Muscle layer of duodenum (tissue), 2 donors: ENCODE results near the gene HOXC5.
A peak's percentile ranks its signal among the peaks of the same experiment; 100 is the strongest.

Experiments
- H3K27ac ChIP-seq: one replicate; pipeline ENCODE4 v1.7.0; 2013; ENCODE audit warnings: mild to moderate bottlenecking, low read length
- H3K27me3 ChIP-seq: one replicate; pipeline ENCODE4 v1.7.0; 2013; ENCODE audit warnings: low read depth, mild to moderate bottlenecking, control low read depth, low read length
- H3K36me3 ChIP-seq, 2 donors: one replicate each; pipeline ENCODE4 v1.7.0; 2013; ENCODE audit warnings: low read length in 2 of 2, control low read depth in 1 of 2, mild to moderate bottlenecking in 1 of 2; ENCODE audit not compliant: insufficient read depth in 2 of 2, control insufficient read depth in 1 of 2
- H3K4me1 ChIP-seq, 2 donors: one replicate each; pipeline ENCODE4 v1.7.0; 2013; ENCODE audit warnings: low read length in 2 of 2, mild to moderate bottlenecking in 2 of 2, control low read depth in 1 of 2, moderate library complexity in 1 of 2; ENCODE audit not compliant: insufficient read depth in 2 of 2, control insufficient read depth in 1 of 2
- H3K4me3 ChIP-seq, 2 donors: one replicate each; pipeline ENCODE4 v1.7.0; 2013; ENCODE audit warnings: low read length in 2 of 2, low read depth in 1 of 2, mild to moderate bottlenecking in 1 of 2
- H3K9me3 ChIP-seq, 2 donors: one replicate each; pipeline ENCODE4 v1.7.0; 2013; ENCODE audit warnings: low read length in 2 of 2, control low read depth in 1 of 2, mild to moderate bottlenecking in 1 of 2; ENCODE audit not compliant: control insufficient read depth in 1 of 2
- donor health status: healthy.

Gene HOXC5

DNA sequence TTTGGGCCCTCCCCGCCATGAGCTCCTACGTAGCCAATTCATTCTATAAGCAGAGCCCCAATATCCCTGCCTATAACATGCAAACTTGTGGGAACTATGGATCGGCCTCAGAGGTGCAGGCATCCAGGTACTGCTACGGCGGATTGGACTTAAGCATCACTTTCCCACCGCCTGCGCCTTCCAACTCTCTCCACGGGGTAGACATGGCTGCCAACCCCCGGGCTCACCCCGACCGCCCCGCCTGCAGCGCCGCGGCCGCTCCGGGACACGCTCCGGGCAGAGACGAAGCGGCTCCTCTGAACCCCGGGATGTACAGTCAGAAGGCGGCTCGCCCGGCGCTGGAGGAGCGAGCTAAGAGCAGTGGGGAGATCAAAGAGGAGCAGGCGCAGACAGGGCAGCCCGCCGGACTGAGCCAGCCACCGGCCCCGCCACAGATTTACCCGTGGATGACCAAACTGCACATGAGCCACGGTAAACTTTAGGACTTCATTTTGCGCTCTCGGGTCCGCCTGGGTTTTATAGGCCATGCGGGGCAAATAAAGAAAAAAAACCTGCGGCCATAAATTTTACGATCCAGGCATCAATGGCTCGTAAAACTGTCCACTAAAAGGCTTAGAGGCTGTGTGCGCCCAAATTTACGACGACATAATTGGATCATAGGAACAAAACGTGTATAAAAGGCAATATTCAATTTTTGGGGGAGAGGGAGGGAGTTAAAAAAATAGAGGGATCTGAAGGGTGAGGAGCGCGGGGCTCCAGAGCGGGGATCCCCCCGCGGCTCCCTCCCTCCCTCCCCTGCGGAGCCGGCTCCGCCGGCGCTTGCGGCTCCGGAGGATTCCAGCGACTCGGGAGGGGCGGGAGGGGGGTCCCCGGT, 493 bp downstream of the HOXC5 start:
- Histone ChIP-seq H3K27me3 (peaks cover 49% of the 10 kb centered on the region), H3K27ac (peak overlapping the region; percentile 39), H3K9me3 (no peaks in the 10 kb centered on the region), H3K4me1 (peaks cover 3 to 8% of the 10 kb centered on the region in 2 donors), H3K36me3 (no peaks in the 10 kb centered on the region), H3K4me3 (peak overlapping the region; percentile 62 to 70)

DNA sequence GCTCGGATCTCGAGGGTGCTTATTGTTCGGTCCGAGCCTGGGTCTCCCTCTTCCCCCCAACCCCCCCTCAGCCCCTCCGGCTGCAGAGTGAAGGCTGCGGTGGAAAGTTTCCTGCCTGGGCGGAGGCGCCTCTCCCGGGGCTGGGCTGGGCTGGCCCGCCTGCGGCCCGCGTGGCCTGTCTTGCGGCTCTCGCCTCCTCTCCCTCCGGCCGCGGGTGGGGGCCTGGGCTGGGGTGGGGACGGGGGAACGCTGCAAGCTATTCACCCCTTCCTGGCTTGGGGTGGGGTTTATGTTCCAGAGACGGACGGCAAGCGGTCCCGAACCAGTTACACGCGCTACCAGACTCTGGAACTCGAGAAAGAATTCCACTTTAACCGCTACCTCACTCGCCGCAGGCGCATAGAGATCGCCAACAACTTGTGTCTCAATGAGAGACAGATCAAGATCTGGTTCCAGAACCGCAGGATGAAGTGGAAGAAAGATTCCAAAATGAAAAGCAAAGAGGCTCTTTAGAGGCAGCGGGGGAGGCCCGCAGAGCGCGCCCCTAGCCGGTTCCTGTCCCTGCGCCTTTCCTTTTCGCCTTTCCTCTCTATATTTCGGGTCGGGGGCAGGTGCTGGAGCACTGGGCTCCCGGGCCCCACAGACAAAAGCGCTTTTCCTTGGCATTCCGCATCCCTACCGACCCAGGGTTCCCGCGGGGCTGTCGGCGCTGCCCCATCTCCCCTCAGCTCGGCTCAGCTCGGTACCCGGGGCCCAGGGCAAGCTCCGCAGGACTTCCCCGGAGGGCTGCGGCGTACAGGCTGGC, 1.3 kb downstream of the HOXC5 start:
- Histone ChIP-seq H3K27me3 (peaks cover 49% of the 10 kb centered on the region), H3K9me3 (no peaks in the 10 kb centered on the region), H3K4me1 (peaks cover 0 to 12% of the 10 kb centered on the region in 2 donors), H3K4me3 (peak overlapping the region; percentile 62 to 70), H3K36me3 (no peaks in the 10 kb centered on the region), H3K27ac (peak overlapping the region; percentile 39)

DNA sequence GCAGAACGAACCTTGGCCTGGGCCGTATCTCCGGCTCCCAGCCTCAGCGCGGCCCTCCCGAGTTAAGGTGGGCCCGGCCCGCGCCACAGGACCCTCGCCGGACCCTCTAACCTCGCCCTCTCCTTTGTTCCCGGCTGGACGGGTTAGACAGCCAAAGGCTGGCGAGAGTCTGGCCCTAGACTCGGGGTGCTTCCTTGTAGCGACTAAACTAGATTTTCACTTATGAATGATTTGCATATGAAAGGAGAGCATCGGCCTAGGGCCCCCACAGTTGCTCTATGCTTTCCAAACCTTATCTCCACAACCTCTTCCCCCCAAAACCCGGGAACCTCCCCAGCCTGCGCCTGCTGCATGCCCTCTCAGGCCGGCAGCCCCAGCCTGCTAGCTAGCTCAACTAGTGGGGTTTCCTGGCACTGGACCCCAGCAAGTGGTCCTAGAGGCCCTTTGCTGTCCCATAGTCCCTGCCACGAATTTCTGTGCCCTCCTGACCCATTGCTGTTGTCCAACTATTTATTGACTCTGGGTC, 2.0 kb downstream of the HOXC5 start:
- Histone ChIP-seq H3K27ac (no peak overlapping the region), H3K27me3 (peaks cover 51% of the 10 kb centered on the region), H3K36me3 (no peaks in the 10 kb centered on the region), H3K4me1 (peaks cover 0 to 12% of the 10 kb centered on the region in 2 donors), H3K9me3 (no peaks in the 10 kb centered on the region), H3K4me3 (no peak overlapping the region)

- peaks cover 0 to 12% of the 10 kb centered on the region in 2 donors for H3K4me1 ChIP-seq
- no peaks in the 10 kb centered on the region for H3K36me3 ChIP-seq
- H3K27ac ChIP-seq: no peak overlapping the region
- peaks cover 50% of the 10 kb centered on the region for H3K27me3 ChIP-seq
- no peak overlapping the region for H3K4me3 ChIP-seq
- H3K9me3 ChIP-seq: no peaks in the 10 kb centered on the region
Measured at GRCh38 chr12:54035568-54036264, 2.9 kb downstream of the HOXC5 start.

- no peaks in the 10 kb centered on the region for H3K36me3 ChIP-seq
- H3K27me3 ChIP-seq: peaks cover 41% of the 10 kb centered on the region
- H3K4me3 ChIP-seq: no peak overlapping the region
- H3K27ac ChIP-seq: no peak overlapping the region
- peaks cover 0 to 12% of the 10 kb centered on the region in 2 donors for H3K4me1 ChIP-seq
- H3K9me3 ChIP-seq: no peaks in the 10 kb centered on the region
Measured at GRCh38 chr12:54036620-54037359, 3.9 kb downstream of the HOXC5 start.

- Histone ChIP-seq H3K9me3 (no peaks in the 10 kb centered on the region), H3K27ac (no peak overlapping the region), H3K4me1 (peaks cover 0 to 12% of the 10 kb centered on the region in 2 donors), H3K4me3 (no peak overlapping the region), H3K36me3 (no peaks in the 10 kb centered on the region), H3K27me3 (peaks cover 36% of the 10 kb centered on the region)
Measured at GRCh38 chr12:54037360-54038283, 4.8 kb downstream of the HOXC5 start.

GRCh38 chr12:54038284-54038870, 5.5 kb downstream of the HOXC5 start:
- Histone ChIP-seq H3K4me1 (peaks cover 0 to 12% of the 10 kb centered on the region in 2 donors), H3K27me3 (peaks cover 30% of the 10 kb centered on the region)

DNA sequence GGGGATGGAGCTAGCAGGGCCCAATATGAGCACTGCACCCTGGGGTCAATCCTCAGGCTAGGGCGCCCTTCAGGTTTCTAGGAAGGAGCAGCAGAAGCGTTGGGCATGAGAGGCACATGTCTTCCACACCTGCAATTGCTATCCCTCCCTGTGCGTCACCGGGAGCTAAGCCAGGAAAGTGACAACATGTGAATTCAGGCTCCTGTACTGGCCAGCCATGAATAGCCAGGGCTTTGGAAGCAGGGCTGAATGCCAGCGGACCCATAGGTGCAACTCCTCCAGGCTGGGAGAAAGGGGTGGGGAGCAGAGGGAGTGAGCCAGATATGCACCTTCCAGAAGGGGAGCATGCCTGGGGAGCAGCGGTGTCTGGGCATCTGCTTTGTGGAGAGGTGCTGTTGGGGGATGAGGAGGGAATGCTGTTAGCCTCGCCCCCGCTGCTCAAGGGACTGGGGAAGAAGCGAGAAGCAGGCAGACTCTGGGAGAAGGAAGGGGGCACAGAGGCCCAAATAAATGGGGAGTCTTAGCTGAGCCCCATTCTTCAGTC, 6.1 kb downstream of the HOXC5 start:
- Histone ChIP-seq H3K4me3 (peak overlapping the region in 1 of 2 donors; percentile 3), H3K27ac (no peak overlapping the region), H3K36me3 (no peaks in the 10 kb centered on the region), H3K27me3 (peaks cover 28% of the 10 kb centered on the region), H3K4me1 (peaks cover 0 to 11% of the 10 kb centered on the region in 2 donors), H3K9me3 (no peaks in the 10 kb centered on the region)

More at GRCh38 chr12:54038284-54038870, 5.5 kb downstream of the HOXC5 start:
- Histone ChIP-seq H3K27ac (no peak overlapping the region), H3K36me3 (no peaks in the 10 kb centered on the region), H3K4me3 (no peak overlapping the region), H3K9me3 (no peaks in the 10 kb centered on the region)

DNA sequence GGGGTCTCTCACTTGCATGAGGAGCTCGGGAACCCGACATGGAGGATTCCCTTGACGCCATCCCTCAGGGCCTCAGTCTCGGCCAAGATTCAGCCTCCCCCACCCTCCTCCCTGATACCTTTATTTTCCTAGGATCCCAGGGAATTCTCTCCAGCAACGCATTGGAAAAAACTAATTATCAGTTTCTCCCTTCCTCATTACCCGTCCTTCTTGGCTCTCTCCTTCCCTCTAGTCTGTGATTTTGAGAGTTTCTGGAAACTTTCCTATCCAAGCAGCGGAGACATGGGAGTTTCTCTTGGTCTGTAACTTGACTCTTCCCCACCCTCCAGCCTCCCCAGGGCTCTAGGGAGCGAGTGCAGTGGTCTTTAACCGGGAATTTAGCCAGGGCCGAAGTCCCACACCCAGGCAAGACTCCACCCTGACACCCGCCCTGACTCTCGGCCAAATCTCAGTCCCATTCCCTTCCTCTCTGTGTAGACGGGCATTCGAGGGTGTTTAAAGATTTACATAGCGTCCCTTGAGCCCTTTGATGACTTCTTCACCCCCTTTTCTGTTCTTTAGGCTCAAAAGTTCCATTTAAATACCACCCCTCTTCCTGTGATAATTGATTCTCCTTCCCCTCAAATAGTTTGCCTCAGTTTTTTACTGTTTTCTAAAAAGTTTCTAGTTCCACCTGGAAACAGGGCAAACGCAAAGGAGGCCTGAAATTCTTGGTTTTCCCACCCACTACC, 6.7 kb downstream of the HOXC5 start:
- no peaks in the 10 kb centered on the region for H3K9me3 ChIP-seq
- peaks cover 0 to 5% of the 10 kb centered on the region in 2 donors for H3K4me1 ChIP-seq
- peak overlapping the region in 1 of 2 donors; percentile 3 for H3K4me3 ChIP-seq
- H3K36me3 ChIP-seq: no peaks in the 10 kb centered on the region
- peaks cover 28% of the 10 kb centered on the region for H3K27me3 ChIP-seq
- peak overlapping the region; percentile 5 for H3K27ac ChIP-seq
